ENCODE results near the gene OTULIN.

The OTULIN gene

GRCh38 chr5:14681236-14681752 is 16.8 kb downstream of the OTULIN start:
- Histone ChIP-seq H3K27me3 (ENCODE audit: insufficient read depth, low read depth, severe bottlenecking) (no peaks in the 10 kb centered on the region), H3K9me3 (ENCODE audit: severe bottlenecking) (no peaks in the 10 kb centered on the region), H3K27ac (no peak overlapping the region), H3K4me3 (ENCODE audit: low read depth, low read length) (no peak overlapping the region), H3K36me3 (peaks cover 53% of the 10 kb centered on the region)
- DNase-seq, result no peak
- TF ChIP-seq CTCF (IDR thresholded peaks at IDR 0.05; ENCODE audit: low read depth, low read length), result no peak

GRCh38 chr5:14683906-14684455 is 19.5 kb downstream of the OTULIN start:
- TF ChIP-seq CTCF (IDR thresholded peaks at IDR 0.05; ENCODE audit: low read depth, low read length), result no peak
- H3K4me3 ChIP-seq (ENCODE audit: low read depth, low read length), result no peak overlapping the region
- DNase-seq, result no peak
- H3K9me3 ChIP-seq (ENCODE audit: severe bottlenecking), result no peaks in the 10 kb centered on the region
- H3K27ac ChIP-seq, result no peak overlapping the region
- no peaks in the 10 kb centered on the region for H3K27me3 ChIP-seq (ENCODE audit: insufficient read depth, low read depth, severe bottlenecking)
- H3K36me3 ChIP-seq, result peaks cover 61% of the 10 kb centered on the region

- Histone ChIP-seq H3K36me3 (peaks cover 61% of the 10 kb centered on the region), H3K9me3 (ENCODE audit: severe bottlenecking) (no peaks in the 10 kb centered on the region), H3K27ac (no peak overlapping the region), H3K4me3 (ENCODE audit: low read depth, low read length) (no peak overlapping the region), H3K27me3 (ENCODE audit: insufficient read depth, low read depth, severe bottlenecking) (no peaks in the 10 kb centered on the region)
- TF ChIP-seq CTCF (IDR thresholded peaks at IDR 0.05; ENCODE audit: low read depth, low read length), result no peak
- no peak for DNase-seq
Observed at GRCh38 chr5:14684757-14685156, 20.2 kb downstream of the OTULIN start.

GRCh38 chr5:14685757-14686156 is 21.2 kb downstream of the OTULIN start:
- Histone ChIP-seq H3K27ac (no peak overlapping the region), H3K9me3 (ENCODE audit: severe bottlenecking) (no peaks in the 10 kb centered on the region), H3K27me3 (ENCODE audit: insufficient read depth, low read depth, severe bottlenecking) (no peaks in the 10 kb centered on the region), H3K4me3 (ENCODE audit: low read depth, low read length) (no peak overlapping the region), H3K36me3 (peaks cover 66% of the 10 kb centered on the region)
- peak; percentile 37 for DNase-seq
- TF ChIP-seq CTCF (IDR thresholded peaks at IDR 0.05; ENCODE audit: low read depth, low read length), result peak; percentile 64

GRCh38 chr5:14686517-14686916 is 22.0 kb downstream of the OTULIN start:
- no peak for DNase-seq
- H3K9me3 ChIP-seq (ENCODE audit: severe bottlenecking), result no peaks in the 10 kb centered on the region
- no peak for TF ChIP-seq CTCF (IDR thresholded peaks at IDR 0.05; ENCODE audit: low read depth, low read length)
- H3K27ac ChIP-seq, result no peak overlapping the region
- H3K4me3 ChIP-seq (ENCODE audit: low read depth, low read length), result no peak overlapping the region
- peaks cover 67% of the 10 kb centered on the region for H3K36me3 ChIP-seq
- H3K27me3 ChIP-seq (ENCODE audit: insufficient read depth, low read depth, severe bottlenecking), result no peaks in the 10 kb centered on the region

All from WERI-Rb-1 (cell line).